Embryonic facial prominence (tissue), 1 donor: ENCODE data around the gene PDGFA.
"Not testable (repeated sequence)": the region's sequence is repeated elsewhere in the genome, so short reads cannot be mapped to it uniquely, and the experiment has no call there.

Experiments
- DNase-seq: peaks from one replicate; pipeline ENCODE4 v3.0.0-alpha.2; 2016; ENCODE audit errors: extremely low spot score

The PDGFA gene

DNA sequence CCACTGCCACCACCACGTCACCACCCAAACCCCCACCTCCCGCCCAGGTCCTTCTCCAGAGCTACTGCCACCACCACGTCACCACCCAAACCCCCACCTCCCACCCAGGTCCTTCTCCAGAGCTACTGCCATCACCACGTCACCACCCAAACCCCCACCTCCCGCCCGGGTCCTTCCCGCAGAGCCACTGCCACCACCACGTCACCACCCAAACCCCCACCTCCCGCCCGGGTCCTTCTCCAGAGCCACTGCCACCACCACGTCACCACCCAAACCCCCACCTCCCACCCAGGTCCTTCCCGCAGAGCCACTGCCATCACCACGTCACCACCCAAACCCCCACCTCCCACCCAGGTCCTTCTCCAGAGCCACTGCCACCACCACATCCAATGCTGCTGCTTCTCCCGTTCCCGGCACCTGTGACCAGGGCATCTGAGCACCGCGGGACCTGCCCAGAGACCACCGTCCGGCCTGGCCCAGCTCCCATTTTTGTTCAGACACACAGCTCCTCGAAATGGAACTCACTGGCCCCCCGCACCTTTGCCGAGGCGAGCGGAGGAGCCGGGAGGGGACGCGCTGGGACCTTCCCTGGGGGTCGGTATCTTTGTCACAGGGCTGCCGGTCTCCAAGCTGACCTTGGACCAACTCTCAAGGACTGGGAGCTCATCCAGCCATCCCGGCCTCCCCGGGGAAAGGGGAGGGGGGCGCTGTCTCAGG lies 32.7 kb upstream of the PDGFA start:
- DNase-seq: not testable (repeated sequence)

DNA sequence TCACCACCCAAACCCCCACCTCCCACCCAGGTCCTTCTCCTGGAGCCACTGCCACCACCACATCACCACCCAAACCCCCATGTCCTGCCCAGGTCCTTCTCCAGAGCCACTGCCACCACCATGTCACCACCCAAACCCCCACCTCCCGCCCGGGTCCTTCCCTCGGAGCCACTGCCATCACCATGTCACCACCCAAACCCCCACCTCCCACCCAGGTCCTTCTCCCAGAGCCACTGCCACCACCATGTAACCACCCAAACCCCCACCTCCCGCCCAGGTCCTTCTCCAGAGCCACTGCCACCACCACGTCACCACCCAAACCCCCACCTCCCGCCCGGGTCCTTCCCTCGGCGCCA lies 31.9 kb upstream of the PDGFA start:
- DNase-seq: not testable (repeated sequence)

DNA sequence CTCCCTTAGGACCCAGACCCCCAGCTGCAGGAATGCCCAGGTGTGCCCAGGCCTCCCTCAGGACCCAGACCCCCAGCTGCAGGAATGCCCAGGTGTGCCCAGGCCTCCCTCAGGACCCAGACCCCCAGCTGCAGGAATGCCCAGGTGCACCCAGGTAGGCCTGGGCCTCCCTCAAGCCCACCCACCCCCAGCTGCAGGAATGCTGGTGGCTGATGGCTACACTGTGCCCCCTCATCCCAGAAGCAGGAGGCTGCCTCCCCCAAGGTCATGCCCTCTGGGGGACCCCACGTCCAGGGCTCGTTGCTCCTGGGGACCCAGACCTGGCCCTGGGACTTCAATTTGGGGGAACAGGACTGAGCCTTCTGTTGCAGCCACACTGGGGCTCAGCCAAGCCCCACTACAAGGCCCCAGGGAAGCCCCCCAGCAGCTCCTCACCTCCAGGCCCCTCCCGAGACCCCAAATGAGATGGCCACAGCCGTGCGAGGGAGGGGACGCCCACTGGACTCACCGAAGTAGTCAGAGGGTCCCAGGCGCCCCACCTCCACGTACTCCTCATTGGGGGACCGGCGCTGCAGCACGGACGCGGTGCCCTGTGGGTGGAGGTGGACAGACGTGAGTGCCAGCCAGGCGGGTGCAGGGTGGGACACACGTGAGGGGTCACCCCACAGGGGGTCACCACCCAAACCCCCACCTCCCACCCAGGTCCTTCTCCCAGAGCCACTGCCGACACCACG lies 31.4 kb upstream of the PDGFA start:
- no peak for DNase-seq

DNA sequence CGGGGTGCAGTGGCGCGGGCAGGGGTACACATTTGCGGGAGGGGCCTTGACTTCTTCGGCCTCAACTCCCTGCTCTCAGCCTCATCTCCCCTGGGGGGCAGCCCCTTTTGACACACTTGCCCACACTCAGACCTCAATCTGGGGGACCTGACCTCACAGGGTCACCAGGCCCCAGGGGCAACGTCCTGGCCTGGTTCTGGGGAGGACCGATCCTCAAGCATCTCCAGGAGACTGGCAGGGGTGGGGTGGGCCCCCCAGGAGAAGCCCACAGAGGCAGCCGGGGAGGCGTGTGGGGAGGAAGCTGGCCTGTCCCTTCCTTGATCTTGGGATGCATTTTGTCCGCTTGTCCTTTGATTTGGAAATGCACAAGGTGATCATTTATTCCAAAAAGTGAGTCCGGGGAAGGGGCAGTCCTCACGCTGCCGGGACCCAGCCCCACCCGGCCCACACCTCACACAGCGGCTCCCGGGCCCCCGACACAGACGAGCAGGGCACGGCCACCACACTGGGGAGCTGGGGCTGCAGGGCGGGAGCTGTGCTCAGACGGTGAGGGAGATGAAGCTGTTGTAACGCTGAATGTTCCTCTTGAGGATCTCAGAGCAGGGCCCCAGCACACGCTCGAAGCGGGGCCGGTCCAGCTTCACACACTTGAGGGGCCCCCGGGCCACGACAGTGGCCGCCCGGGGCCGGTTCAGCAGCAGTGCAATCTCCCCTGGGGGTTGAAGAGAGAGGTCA lies 30.4 kb upstream of the PDGFA start:
- no peak for DNase-seq

DNA sequence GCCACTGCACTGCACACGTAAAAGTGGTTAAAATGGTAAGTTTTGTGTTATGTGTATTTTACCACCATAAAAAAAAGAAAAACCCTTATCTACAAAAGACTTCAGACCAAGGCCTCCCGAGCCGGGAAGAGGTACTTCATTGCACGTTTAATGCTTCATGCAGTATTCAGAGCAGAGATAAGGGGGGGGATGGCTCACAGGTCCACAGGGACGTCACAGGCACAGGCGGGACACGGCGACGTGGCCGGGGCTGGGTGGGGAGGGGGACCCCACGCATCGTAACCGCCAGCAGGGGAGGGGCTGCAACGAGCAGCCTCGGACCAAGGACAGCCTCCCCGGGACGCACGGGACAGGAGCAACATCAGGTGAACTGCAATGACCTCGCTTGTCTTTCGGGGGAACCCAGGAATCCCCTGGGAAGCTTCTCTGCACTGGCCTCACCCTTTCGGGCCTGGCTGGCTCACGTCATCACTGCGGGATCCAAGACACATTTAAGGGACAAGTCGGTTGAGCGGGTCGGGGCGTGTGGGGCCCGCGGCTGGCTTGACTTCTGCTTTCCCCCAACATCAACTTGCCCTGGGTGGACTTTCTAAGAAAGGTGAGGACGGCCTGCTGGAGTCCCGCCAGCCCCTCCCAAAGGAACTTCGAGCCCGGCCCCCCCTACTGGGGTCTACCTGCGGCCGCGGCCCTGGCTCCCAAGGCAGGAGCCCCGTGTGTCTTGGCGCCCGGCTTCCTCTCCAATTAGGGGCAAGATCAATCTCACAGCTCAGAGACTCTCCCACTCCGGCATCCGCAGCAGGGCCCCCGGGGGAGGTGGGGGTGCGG lies 29.6 kb upstream of the PDGFA start:
- no peak for DNase-seq

DNA sequence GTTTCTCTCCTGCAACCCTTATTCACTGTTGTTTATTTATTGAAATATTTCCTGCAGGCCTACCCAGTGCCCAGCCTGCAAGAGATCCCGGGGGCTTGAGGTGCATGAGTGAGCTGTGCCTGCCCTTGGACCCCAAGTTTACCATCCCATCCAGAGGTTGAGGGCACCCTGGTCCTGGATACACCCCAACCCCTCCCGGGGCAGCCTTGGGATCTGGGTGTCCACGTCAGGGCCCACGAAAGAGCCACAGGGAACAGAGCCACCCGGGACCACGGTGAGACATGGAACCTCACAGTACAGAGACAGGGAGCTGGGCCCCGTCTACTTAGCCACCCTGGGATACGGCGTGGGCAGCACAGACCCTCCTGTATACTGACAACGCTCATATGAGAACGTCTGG lies 28.8 kb upstream of the PDGFA start:
- no peak for DNase-seq

DNA sequence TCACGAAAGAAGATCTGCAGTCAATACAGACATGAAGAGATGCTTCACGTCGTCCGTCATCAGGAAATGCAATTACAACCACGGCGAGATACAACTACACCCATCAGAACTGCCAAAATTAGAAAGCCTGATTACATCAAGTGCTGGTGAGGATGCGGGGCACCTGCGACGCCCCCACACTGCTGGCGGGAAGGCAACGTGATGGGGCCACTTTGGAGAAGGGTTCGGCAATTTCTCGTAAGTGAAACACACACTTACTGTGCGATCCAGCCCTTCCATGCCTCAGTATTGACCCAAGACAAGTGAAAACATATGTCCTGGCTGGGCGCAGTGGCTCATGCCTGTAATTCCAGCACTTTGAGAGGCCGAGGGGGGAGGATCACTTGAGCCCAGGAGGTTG lies 25.8 kb upstream of the PDGFA start:
- DNase-seq: no peak

DNA sequence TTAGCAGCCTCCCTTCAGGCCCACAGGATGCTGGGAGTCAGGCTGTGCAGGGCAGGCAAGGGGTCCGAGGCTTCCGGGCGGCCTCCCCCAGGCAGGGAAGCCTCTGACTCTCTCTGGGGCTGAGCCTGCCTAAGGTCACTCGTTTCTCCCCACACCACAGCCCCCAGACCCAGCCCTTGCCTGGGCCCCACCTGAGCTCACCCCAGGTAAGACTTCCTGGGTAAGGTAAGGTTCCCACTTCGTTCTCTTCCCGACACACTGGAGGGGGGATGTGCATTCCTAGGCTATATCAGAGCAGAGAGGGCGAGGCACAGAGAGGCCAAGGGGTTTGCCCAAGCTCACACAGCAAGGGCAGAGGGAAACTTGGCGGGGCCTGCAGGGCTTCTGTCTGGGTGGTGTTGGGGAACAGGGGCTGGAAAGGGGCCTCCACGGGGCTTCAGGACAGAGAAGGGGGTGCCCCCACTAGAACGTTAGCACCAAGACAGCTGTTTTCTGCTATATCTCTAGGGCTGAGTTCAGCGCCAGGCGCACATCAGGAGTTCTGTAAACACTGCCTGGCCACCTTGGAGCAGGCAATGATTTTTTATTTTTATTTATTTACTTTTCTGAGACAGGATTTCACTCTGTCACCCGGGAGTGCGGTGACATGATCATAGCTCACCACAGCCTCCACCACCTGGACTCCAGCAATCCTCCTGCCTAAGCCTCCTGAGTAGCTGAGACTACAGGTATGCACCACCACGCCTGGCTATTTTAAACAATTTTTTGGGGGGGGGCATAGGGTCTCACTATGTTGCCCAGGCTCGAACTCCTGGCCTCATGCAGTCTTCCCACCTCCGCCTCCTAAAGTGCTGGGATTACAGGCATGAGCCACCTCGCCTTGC lies 24.9 kb upstream of the PDGFA start:
- no peak for DNase-seq

DNA sequence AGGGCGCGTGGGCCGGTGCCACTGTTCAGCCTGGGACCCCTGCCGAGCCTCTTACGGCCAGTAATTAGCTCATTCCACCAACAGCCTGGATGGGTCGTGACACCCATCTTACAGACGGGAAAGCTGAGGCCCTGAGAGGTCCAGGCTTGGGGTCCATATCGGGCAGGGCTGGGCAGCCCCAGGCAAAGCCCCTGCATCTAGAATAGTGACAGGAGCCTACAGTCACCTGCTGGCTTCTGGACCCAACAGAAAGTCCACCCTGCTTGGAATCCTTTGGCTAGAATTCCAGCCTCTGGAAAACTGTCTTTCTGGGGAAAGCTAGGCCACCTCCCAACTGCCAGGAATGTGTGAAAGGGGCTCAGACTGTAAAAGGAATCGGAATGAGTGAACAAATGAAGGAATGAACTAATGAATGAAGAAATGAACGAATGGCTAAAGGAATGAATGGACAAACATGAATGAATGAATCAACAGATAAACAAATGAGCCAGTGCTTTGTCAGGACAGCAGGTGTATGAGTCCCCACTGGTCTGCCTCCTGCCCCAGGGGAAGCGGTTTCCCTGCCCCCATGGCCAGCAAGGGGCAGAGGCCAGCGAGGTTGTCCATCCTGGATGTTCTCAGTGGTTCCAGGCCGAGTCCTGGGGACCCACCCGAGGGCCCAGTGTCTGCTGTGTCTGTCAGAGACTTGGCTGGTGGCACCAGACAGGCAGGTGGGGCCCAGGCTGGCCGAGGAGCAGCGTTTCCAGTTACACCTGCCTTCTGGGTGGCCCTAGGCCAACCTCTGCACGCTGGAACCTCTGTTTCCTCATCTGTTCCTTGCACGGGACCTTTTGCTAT lies 24.1 kb upstream of the PDGFA start:
- no peak for DNase-seq

DNA sequence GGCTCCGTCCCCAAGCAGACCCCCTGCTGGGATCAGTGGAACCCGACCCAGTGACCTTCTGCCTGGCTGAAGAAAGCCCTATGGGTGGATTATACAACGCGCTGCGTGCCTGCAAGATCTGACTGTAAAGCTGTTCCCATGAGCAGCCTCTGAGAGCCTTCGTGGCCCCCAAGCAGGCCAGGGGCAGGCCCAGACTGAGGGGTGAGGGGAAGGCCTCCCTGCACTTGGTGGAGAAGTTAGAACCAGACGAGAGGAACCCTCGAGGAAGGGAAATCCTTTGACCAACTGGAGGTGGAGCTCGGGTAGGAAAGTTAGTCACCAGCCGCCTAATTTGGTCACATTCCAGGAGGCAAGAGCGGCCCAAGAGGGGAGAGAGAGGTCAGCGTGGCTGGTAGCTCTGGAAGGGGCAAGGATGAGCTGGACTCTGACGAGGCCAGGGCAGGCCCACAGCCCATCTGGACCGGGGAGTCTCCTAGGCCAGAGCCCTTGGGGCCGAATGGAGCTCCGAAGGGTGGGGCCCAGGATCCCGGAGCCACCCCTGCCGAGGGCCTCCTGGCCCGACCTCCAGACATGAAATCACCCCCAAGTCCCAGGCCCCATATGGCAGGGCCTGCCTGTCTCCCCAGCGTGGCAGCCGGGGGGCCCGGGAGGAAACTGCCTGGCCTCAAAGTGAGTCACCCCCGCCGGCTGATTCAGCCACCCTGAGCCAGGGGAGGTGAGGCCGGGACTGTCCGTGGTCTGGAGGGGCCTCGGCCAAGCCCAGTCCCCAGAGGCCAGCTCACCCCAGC lies 23.3 kb upstream of the PDGFA start:
- DNase-seq: no peak

DNA sequence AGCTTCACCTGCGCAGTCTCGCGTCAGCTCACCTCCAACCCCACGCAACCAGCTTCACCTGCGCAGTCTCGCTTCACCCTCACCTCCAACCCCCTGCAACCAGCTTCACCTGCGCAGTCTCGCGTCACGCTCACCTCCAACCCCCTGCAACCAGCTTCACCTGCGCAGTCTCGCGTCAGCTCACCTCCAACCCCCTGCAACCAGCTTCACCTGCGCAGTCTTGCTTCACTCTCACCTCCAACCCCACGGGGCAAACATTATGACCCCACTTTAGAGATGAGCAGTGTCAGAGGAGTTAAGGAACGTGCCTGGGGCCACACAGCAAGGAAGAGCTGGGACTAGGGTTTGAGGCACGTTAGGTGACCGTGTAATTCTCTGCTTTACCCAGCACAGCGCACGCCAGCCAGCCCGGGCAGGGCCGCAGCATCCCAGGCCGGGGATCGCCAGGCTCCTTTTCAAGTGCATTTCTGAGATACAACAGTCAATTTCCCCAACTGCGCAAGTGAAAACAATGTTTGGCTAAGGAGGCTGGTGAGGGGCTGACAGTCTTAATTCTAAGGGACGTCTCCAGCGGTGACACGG lies 22.6 kb upstream of the PDGFA start:
- DNase-seq: no peak

DNA sequence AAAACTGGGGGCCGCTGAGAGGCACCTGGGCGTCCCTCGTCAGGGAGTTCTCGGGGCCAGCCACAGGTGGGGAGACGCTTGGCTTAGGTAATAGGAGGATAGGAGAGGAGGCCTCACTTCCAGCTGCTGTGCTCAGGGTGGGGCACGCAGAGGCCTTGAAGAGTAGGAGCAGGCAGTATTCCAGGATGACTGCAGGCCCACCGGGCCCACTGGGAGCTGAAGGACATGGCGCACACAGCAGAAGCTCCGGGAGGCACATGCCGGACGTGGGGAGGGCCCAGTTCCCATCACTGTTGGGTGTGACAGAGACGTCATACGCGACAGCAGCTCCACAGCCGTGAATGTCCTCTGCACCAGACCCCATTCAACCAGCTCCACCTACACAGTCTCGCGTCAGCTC lies 22.0 kb upstream of the PDGFA start:
- DNase-seq: no peak

DNA sequence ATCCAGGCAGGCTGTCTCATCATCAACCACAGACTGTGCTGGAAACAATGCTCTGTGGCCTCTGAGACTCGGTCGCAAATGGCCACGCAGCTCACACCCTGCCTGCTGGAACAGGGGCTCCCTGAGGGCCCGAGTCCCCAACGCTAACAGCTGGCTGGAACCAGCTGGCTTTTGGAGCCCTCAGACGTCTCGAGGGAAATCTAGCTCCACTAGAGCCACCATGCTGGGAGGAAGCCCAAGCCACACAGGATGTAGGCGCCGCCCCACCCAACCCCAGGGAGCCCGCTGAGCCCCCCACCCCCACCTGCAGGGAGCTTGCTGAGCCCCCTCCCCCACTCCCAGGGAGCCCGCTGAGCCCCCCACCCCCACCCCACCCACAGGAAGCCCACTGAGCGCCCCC lies 21.4 kb upstream of the PDGFA start:
- DNase-seq: no peak

DNA sequence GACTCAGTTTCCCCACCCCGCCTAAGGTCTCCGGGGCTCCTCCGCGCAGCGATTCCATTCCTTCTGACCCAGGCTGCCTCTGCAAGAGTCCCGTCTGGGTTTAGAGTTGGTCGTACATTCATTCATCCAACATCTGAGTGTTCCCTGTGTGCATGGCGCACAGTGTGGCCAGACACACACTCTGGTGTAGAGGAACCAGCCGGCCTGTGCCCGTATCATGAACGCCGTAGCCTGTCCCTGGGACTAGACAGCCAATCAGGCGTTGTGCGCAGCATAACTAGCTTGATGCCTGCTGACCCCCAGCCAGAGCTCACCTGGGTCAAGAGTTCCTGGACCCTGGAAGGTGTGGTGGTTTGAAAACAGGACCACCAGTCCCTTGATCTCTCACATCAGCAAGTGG lies 20.9 kb upstream of the PDGFA start:
- no peak for DNase-seq

DNA sequence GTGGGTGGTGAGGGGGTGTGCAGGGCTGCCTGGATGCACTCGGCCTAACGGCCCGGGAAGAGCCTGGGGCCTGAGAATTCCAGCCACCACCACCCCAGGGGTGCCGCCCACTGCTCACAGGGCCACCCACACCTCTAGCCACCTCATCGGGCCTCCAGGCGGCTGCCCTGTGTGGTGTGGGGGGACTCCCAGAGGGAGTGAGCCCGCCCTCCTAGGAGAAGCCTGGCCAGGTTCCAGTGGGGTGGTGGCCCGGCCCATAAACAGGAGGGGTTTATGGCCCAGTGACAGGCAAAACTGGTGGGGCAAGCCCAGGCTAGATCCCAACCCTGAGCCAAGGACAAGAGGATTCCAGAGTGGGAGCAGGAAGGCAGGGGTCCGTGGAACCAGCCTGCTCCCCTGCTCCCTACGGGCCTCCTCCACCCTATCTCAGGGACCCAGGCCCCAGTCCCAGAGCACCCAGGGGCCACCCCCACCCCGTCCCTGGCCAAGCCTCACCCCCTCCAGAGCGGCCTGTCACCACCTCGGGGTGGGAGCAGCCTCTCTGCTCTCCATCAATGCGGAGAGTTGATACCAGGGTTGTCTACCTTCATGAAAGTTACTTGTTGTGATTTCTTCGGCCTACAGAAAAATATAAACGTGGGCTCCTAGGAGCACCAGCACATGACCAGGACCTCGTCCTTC lies 20.2 kb upstream of the PDGFA start:
- no peak for DNase-seq

DNA sequence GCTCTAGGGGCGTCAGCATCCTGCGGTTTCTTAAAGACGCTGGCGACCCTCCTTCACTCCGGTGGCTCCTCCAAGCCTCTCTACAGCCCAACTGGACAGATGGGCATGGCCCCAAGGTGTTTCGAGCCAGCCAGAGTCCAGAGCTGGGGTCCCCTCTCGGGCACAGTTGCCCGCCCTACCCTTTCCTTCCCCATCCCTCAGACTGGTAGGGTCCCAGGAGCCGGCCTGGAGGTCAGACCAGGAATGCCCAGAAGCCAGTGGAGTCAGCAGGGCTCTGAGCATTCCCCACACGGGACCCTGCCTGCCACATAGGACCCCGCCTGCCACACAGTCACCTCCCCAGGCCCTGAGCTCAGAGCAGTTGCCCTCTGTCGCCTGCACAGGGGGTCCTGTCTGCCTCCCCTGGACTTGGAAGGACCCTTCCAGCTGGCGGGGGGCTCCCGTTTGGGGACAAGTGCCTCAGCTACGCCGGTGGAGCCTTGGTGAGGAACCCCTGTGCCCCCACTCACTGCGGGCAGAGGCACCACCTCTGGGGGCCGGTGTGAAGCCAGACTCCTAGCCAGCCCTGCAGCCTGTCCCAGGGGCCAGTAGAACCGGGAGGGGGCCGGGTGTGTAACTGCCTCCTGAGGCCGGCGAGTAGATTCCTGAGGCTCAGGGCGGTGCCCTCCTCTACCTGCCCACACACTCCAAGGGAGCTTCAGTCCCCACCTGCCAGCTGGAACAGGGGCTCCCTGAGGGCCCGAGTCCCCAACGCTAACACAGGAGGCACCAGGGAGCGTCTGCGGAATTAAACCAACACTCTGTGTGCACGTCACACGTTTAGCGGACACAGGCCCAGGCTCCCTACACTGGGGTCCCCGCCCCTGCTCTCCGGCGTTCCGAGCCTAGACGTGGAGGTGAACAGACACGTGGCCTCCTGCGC lies 19.4 kb upstream of the PDGFA start:
- no peak for DNase-seq

DNA sequence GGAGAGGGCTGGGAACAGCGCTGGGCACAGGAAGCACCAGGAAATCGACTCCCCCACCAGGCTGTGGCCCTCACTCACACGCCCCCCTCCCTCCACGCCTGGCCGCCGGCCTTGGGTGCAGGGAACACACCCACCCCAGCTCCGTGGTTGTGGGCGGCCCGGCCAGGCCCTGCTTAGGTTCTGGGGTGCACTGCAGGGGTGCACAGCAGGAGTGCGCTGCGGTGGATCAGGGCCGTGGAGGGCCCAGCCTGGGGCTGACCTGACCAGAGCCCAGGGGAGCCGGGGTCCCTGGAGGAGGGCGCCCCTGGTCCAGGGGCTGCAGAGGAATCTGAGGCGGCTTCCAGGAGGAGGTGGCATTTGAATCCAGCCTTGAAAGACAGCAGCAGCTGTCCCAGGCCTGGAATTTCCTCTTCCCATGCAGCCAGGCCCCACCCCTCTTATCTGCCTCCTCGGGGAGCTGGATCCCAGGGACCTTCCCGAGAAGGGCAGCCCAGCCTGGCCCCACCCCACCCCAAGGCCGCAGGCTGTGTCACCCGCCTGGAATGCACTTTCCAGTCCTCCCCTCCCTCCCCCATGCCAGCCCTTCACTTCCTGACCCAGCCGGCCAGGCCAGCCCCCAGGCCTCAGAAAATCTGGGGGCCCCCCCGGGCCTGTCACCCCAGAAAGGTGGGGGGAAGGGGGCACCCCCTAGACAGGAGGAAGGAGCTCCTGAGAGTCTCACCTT lies 18.4 kb upstream of the PDGFA start:
- no peak for DNase-seq
